ENCODE results near the gene MEGF11.
A peak's percentile ranks its signal among the peaks of the same experiment; 100 is the strongest.

Gene MEGF11

DNA sequence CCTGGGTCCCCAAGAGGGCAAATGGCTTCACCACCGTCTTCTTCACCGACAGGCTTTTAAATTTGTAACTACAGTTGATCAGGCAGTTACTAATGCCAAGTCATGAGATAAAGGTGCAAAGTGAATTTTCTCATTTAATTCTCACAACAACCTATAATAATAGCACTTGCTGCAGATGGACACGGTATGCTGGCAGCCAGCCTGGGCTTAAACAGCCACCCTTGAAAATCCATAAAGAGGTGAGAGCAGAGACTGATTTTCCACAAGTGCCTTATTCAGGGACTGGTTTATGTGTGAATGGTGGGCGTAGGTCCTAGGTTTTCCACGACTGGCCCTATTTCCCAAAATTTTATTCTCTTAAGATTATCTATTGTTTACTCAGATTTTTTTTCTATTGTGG is 266.4 kb downstream of the MEGF11 start:
- ChIA-PET POLR2A (no interaction called here), CTCF (no interaction called here)
- TF ChIP-seq, protein P1, sequence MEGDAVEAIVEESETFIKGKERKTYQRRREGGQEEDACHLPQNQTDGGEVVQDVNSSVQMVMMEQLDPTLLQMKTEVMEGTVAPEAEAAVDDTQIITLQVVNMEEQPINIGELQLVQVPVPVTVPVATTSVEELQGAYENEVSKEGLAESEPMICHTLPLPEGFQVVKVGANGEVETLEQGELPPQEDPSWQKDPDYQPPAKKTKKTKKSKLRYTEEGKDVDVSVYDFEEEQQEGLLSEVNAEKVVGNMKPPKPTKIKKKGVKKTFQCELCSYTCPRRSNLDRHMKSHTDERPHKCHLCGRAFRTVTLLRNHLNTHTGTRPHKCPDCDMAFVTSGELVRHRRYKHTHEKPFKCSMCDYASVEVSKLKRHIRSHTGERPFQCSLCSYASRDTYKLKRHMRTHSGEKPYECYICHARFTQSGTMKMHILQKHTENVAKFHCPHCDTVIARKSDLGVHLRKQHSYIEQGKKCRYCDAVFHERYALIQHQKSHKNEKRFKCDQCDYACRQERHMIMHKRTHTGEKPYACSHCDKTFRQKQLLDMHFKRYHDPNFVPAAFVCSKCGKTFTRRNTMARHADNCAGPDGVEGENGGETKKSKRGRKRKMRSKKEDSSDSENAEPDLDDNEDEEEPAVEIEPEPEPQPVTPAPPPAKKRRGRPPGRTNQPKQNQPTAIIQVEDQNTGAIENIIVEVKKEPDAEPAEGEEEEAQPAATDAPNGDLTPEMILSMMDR (IDR thresholded peaks at IDR 0.05; ENCODE audit: control extremely low read depth, extremely low read depth, low read depth, missing control alignments), result no peak
- no peak for DNase-seq (ENCODE audit: extremely low spot score)

DNA sequence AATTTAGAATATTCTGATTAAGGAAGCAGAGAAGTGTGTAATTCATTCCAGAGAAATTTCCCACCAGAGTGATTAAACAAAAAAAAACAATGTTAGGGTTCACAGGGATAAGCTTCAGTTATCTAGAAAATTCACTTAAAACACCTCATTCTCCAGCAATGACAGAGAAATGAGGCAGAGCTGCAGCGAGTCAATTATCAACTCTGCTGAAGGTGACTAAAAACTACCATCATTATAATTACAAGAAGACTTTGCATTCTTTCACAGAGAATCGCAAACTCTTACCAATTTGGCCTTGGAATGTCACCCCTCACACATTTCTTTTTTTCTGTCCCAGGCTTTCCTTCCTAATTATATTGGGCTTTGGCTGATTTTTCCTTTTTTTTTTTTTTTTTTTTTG is 267.1 kb downstream of the MEGF11 start:
- POLR2A ChIA-PET, result no interaction called here
- TF ChIP-seq, protein P1 (IDR thresholded peaks at IDR 0.05; ENCODE audit: control extremely low read depth, extremely low read depth, low read depth, missing control alignments), result no peak
- DNase-seq (ENCODE audit: extremely low spot score), result no peak
- CTCF ChIA-PET, result no interaction called here

DNA sequence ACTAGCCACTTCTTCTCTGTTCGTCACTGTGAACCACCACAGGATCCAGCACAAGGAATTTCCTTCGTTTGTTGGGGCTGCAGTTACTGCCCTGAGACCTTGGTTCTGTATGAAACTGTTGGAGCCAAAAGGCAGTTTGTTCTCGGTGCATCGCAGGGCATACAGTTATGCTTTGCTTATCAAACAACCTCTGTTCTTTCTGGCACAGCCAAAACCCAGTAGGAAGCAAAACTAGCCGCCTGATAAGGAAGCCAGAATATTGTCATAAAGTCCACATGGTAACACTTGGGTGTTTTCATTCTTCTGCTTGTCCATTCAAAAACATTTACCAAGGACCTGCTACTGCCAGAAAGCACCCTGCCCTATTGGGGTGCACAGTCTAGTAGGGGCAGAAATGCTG is 268.2 kb downstream of the MEGF11 start:
- ChIA-PET POLR2A (no interaction called here), CTCF (interaction anchor here (1.2 kb wide), 1 partner anchor 9 kb away, joined by 5 read pairs; no protein-coding TSS in a partner anchor)
- no peak for DNase-seq (ENCODE audit: extremely low spot score)
- TF ChIP-seq, protein P1 (IDR thresholded peaks at IDR 0.05; ENCODE audit: control extremely low read depth, extremely low read depth, low read depth, missing control alignments), result no peak

DNA sequence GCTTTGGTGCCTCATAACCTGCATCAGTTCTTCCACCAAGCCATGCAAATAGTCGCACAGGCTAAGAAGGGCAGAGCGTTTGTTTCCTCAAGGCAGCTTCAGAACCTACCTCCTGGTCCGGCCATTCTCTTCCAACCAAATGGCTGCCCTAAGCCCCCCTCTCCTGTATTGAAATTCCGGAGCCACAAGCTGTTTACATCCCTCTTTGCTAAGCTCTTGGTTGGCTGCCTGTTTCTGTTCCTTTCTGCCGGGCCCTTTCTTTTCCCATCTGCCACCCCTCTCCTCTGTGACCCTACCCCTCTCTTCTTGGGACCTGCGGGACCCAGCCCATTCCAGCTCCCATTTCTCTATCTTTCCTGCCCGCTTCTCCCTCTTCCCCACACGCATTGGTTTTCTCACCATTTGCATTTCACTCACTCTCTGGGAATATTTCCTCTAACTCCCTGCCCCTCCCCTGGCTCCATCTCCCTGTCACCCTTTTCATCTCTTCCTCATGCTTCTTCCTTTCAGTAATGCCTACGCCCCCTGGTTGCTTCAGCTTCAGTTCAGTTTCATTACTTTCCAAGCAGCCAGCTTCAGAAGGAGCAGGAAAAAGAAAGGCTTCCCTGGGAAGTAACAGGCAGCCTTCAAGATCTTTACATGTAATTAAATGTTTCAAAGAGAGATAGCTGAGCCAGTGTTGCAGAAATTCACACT is 270.8 kb downstream of the MEGF11 start:
- TF ChIP-seq, protein P1 (IDR thresholded peaks at IDR 0.05; ENCODE audit: control extremely low read depth, extremely low read depth, low read depth, missing control alignments), result no peak
- ChIA-PET CTCF (interaction anchor here (1.2 to 1.4 kb wide), 5 partner anchors 9 to 305 kb away, joined by 3 to 5 read pairs (median 3); no protein-coding TSS in a partner anchor), POLR2A (no interaction called here)
- no peak for DNase-seq (ENCODE audit: extremely low spot score)

GRCh38 chr15:65981837-65982626 is 271.5 kb downstream of the MEGF11 start:
- peak; percentile 67 for DNase-seq (ENCODE audit: extremely low spot score)
- TF ChIP-seq, protein P1 (IDR thresholded peaks at IDR 0.05; ENCODE audit: control extremely low read depth, extremely low read depth, low read depth, missing control alignments), result peak; percentile 47
- ChIA-PET POLR2A (no interaction called here), CTCF (interaction anchor here (1.2 to 3.3 kb wide), 8 partner anchors 7 to 306 kb away, joined by 3 to 10 read pairs (median 3); no protein-coding TSS in a partner anchor)

DNA sequence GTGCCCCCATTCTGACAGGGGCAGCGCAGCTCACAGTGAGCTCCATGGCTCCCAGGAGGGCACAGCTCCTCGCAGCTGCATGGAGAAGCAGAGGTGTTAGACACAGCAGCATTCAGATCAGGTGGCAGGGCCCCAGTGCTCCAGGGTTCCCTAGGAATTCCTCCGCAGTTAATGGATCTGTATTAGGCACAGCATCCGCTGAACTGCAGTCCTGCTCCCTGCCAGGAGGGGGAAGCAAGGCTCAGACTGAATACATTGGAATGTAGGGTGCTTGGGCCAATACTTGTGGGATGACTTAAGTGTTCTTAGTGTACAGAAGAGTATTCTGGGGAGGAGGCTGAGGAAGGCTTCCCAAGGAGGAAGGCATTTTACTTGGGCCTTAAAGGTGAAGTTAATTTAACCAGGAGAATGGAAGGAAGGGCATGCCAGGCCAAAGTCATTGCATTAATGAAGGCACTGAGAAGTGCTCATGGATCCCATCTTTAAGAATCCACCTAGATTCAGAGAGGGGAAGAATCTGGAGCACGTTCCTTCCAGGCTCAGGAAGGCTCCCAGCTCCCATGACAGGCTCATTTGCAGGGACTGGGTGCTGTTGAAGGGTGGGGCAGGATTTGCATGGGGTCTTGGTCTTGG is 272.6 kb downstream of the MEGF11 start:
- TF ChIP-seq, protein P1 (IDR thresholded peaks at IDR 0.05; ENCODE audit: control extremely low read depth, extremely low read depth, low read depth, missing control alignments), result peak; percentile 56
- ChIA-PET CTCF (interaction anchor here (1.0 to 3.3 kb wide), 4 partner anchors 8 to 130 kb away, joined by 3 to 10 read pairs (median 3); no protein-coding TSS in a partner anchor), POLR2A (no interaction called here)
- peak; percentile 65 for DNase-seq (ENCODE audit: extremely low spot score)
